Muscle layer of duodenum (tissue), 2 donors: Measurements from ENCODE around the gene GLRX5.

Experiments
- H3K27ac ChIP-seq: one replicate; pipeline ENCODE4 v1.7.0; 2013; ENCODE audit warnings: mild to moderate bottlenecking, low read length
- H3K27me3 ChIP-seq: one replicate; pipeline ENCODE4 v1.7.0; 2013; ENCODE audit warnings: low read depth, mild to moderate bottlenecking, control low read depth, low read length
- H3K36me3 ChIP-seq, 2 donors: one replicate each; pipeline ENCODE4 v1.7.0; 2013; ENCODE audit warnings: low read length in 2 of 2, control low read depth in 1 of 2, mild to moderate bottlenecking in 1 of 2; ENCODE audit not compliant: insufficient read depth in 2 of 2, control insufficient read depth in 1 of 2
- H3K4me1 ChIP-seq, 2 donors: one replicate each; pipeline ENCODE4 v1.7.0; 2013; ENCODE audit warnings: low read length in 2 of 2, mild to moderate bottlenecking in 2 of 2, control low read depth in 1 of 2, moderate library complexity in 1 of 2; ENCODE audit not compliant: insufficient read depth in 2 of 2, control insufficient read depth in 1 of 2
- H3K4me3 ChIP-seq, 2 donors: one replicate each; pipeline ENCODE4 v1.7.0; 2013; ENCODE audit warnings: low read length in 2 of 2, low read depth in 1 of 2, mild to moderate bottlenecking in 1 of 2
- H3K9me3 ChIP-seq, 2 donors: one replicate each; pipeline ENCODE4 v1.7.0; 2013; ENCODE audit warnings: low read length in 2 of 2, control low read depth in 1 of 2, mild to moderate bottlenecking in 1 of 2; ENCODE audit not compliant: control insufficient read depth in 1 of 2
- donor health status: healthy.

GLRX5 gene

GRCh38 chr14:95540236-95540855 lies 5.5 kb downstream of the GLRX5 start:
- Histone ChIP-seq H3K9me3 (no peaks in the 10 kb centered on the region), H3K36me3 (peaks cover 5 to 13% of the 10 kb centered on the region in 2 donors), H3K4me1 (peaks cover 8 to 24% of the 10 kb centered on the region in 2 donors), H3K27ac (no peak overlapping the region), H3K4me3 (no peak overlapping the region), H3K27me3 (no peaks in the 10 kb centered on the region)

GRCh38 chr14:95541346-95541745 lies 6.5 kb downstream of the GLRX5 start:
- no peaks in the 10 kb centered on the region for H3K27me3 ChIP-seq
- H3K4me1 ChIP-seq, result peaks cover 6 to 18% of the 10 kb centered on the region in 2 donors
- no peak overlapping the region for H3K27ac ChIP-seq
- no peaks in the 10 kb centered on the region for H3K9me3 ChIP-seq
- H3K4me3 ChIP-seq, result no peak overlapping the region
- peaks cover 5 to 13% of the 10 kb centered on the region in 2 donors for H3K36me3 ChIP-seq

GRCh38 chr14:95541932-95542930 lies 7.4 kb downstream of the GLRX5 start:
- Histone ChIP-seq H3K4me3 (no peak overlapping the region), H3K4me1 (peaks cover 0 to 9% of the 10 kb centered on the region in 2 donors), H3K36me3 (peaks cover 5 to 13% of the 10 kb centered on the region in 2 donors), H3K27ac (no peak overlapping the region), H3K9me3 (no peaks in the 10 kb centered on the region), H3K27me3 (no peaks in the 10 kb centered on the region)

- Histone ChIP-seq H3K27me3 (no peaks in the 10 kb centered on the region), H3K36me3 (peaks cover 5 to 13% of the 10 kb centered on the region in 2 donors), H3K4me3 (no peak overlapping the region), H3K9me3 (no peaks in the 10 kb centered on the region), H3K27ac (no peak overlapping the region), H3K4me1 (peaks cover 0 to 1% of the 10 kb centered on the region in 2 donors)
Measured at GRCh38 chr14:95543021-95543420, 8.2 kb downstream of the GLRX5 start.

GRCh38 chr14:95544588-95544987 lies 9.7 kb downstream of the GLRX5 start:
- H3K9me3 ChIP-seq, result no peaks in the 10 kb centered on the region

GRCh38 chr14:95545515-95546168 lies 10.8 kb downstream of the GLRX5 start:
- H3K4me3 ChIP-seq, result no peak overlapping the region
- H3K9me3 ChIP-seq, result no peaks in the 10 kb centered on the region
- peaks cover 5 to 13% of the 10 kb centered on the region in 2 donors for H3K36me3 ChIP-seq
- H3K27ac ChIP-seq, result no peak overlapping the region
- no peaks in the 10 kb centered on the region for H3K4me1 ChIP-seq
- no peaks in the 10 kb centered on the region for H3K27me3 ChIP-seq

More at GRCh38 chr14:95544588-95544987, 9.7 kb downstream of the GLRX5 start:
- Histone ChIP-seq H3K4me1 (no peaks in the 10 kb centered on the region), H3K4me3 (no peak overlapping the region), H3K27me3 (no peaks in the 10 kb centered on the region), H3K27ac (no peak overlapping the region), H3K36me3 (peaks cover 5 to 13% of the 10 kb centered on the region in 2 donors)

GRCh38 chr14:95547272-95547625 lies 12.4 kb downstream of the GLRX5 start:
- H3K27ac ChIP-seq, result no peak overlapping the region
- H3K27me3 ChIP-seq, result no peaks in the 10 kb centered on the region
- H3K4me3 ChIP-seq, result no peak overlapping the region
- peaks cover 5 to 18% of the 10 kb centered on the region in 2 donors for H3K36me3 ChIP-seq
- no peaks in the 10 kb centered on the region for H3K9me3 ChIP-seq
- H3K4me1 ChIP-seq, result no peaks in the 10 kb centered on the region

GRCh38 chr14:95547626-95548327 lies 12.9 kb downstream of the GLRX5 start:
- Histone ChIP-seq H3K36me3 (peaks cover 5 to 18% of the 10 kb centered on the region in 2 donors), H3K4me1 (no peaks in the 10 kb centered on the region), H3K27me3 (no peaks in the 10 kb centered on the region), H3K9me3 (no peaks in the 10 kb centered on the region), H3K4me3 (no peak overlapping the region), H3K27ac (no peak overlapping the region)

- Histone ChIP-seq H3K27me3 (no peaks in the 10 kb centered on the region), H3K36me3 (peaks cover 5 to 18% of the 10 kb centered on the region in 2 donors), H3K27ac (no peak overlapping the region), H3K4me1 (no peaks in the 10 kb centered on the region), H3K4me3 (no peak overlapping the region), H3K9me3 (no peaks in the 10 kb centered on the region)
Measured at GRCh38 chr14:95548328-95548929, 13.6 kb downstream of the GLRX5 start.

- H3K27me3 ChIP-seq, result no peaks in the 10 kb centered on the region
- peaks cover 2 to 6% of the 10 kb centered on the region in 2 donors for H3K36me3 ChIP-seq
- H3K4me3 ChIP-seq, result no peak overlapping the region
- no peaks in the 10 kb centered on the region for H3K4me1 ChIP-seq
- no peaks in the 10 kb centered on the region for H3K9me3 ChIP-seq
- H3K27ac ChIP-seq, result no peak overlapping the region
Measured at GRCh38 chr14:95549656-95550585, 15.1 kb downstream of the GLRX5 start.
